HG03460 (cell line): ENCODE results near the gene CFAP45.

Experiments used
- ATAC-seq: cut with Tn5 transposase; IDR thresholded peaks from one replicate; pipeline ENCODE4 v1.9.1; 2021; ENCODE audit not compliant: unreplicated experiment

CFAP45 gene

DNA sequence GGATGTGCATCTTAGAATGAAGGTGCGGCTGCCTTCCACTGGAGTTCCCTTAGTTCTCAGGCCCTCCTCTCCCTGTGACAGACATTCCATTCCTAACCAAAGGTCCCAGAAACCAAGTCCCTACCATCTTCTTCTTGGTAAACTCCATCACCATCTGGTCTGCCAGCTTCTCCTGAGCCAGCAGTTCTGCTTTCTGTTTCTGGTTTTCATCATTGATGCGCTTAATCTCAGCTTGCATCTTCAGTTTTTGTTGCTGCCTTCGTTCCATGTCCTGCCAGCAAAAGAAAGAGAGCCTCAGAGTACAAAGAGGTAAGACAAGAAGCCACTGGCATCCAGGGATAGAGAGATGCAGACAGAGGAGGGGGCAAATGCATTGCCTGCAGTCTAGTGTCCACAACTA lies 19.5 kb downstream of the CFAP45 start:
- no peak for ATAC-seq

DNA sequence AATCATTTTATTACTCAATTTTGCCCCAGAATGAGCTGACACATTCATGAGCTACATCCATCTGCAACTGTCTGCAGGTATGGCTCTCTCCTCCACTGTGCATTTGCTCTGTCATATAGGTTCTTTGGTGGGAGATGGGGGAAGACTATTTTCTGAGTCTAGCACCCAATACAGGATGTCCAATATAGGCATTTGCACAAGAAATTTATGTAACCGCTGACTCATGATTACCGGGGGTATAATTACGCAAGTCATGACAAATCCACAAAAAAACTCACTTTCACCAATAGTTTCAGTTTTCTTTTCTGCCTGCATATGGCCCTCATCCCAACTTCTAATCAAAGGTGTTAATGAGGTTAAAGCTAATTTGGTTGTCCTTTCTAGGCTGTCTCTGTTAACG lies 20.0 kb downstream of the CFAP45 start:
- no peak for ATAC-seq

DNA sequence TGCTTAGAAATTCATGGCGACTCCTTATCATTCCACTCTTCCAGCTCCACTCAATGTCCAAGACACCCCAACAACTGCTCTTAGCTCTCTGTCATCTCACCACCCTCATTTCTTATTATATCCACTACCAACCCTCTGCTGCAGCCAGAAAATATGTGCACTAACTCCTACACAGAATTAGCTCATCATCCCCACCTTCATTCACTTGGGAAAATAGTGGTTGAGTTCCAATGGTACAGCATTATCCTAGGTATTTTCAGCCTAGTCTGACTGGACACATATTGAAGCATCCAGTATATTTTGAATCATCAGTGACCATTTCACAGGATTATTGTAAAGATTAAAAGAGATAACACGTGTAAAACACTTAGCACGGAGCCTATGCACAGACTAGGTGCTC lies 20.8 kb downstream of the CFAP45 start:
- ATAC-seq: no peak

DNA sequence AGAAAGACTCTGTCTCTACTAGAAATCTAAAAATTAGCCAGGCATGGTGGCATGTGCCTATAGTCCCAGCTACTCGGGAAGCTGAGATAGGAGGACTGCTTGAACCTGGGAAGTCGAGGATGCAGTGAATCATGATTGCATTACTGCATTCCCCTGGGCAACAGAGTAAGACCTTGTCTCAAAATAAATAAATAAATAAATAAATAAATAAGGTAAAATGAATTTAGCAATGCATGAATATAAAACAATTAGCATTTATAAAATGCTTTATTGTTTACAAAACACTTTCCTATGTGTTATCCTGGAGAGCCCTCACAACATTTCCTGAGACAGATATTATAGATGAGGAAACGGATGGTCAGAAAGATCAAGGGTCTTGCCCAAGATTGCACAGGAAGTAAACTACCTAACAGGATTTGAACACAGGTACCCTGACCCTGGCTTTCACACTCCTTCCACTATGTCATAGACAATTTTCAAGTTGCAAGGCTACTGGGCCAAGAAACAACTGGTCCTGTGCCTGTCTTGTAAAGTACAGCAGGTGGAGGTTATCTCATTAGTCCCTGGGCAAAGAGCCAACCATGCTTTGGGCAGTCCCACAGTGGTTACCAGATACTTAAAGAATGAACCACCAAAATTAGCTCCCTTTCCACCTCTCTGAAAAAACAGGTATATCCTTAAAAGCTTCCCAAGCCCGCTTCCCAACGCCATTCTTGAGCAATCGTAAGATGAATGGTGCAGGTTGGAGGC lies 22.1 kb downstream of the CFAP45 start:
- ATAC-seq: no peak

DNA sequence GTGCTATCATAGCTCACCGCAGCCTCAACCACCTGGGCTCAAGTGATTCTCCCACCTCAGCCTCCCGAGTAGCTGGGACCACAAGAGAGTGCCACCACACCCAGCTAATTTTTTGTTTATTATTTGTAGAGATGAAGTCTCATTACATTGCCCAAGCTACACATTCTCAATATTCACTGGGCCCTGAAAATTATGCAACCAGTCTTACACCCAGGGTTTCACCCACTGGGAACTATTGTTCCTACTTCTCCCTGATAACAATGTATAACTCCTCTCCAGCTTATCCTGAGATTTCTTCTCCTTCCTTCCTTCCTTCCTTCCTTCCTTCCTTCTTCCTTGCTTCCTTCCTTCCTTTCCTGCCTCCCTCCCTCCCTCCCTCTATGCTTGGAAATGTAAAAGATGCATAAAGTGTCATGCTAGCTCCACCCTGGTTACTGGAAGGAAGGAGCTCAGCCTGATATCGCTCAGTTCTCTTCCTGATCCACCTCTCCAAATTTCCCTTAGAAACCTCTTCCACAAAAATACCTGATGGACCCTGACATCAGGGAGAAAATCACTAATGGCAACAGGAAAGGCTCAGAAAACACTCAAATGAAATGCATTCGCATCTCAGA lies 26.3 kb downstream of the CFAP45 start:
- no peak for ATAC-seq

DNA sequence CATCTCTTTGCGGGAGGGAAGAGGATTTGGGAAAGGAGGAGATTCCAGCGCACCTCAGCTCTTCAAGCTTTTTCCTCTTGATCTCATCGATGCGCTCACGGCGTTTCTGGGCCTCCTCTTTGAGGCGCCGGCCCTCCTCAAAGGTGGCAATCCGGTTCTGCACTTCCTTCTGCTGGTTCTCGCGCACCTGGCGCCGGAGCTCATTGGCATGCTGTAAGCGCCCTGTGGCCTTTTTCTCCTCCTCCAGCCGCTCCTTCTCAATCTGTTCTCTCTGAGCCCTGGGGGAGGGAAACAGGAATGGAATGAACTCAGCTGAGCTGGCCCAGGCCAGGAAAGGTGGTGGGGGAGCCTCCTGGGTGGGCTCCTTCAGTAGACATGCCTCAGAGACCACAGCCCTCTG lies 27.1 kb downstream of the CFAP45 start:
- ATAC-seq: no peak

DNA sequence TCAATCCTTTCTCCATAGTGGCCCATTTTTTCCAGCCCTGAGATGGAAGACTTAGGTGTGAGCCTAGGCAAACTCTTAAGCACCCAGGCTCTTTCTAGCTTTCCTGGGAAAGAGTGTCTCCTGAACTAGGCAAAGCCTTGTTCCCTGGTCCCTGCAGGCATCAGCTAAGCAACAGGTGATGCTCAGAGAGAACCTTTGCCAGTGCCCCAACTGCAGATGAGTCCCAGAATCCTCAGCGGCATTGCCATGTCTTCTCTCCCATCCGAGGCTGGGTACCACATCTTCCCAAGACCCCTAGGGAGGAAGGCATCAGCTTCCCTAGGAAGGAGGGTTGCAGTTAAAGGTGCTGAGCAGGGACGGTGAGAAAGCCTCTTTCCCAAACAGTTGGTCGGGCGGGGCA lies 29.3 kb downstream of the CFAP45 start:
- no peak for ATAC-seq

DNA sequence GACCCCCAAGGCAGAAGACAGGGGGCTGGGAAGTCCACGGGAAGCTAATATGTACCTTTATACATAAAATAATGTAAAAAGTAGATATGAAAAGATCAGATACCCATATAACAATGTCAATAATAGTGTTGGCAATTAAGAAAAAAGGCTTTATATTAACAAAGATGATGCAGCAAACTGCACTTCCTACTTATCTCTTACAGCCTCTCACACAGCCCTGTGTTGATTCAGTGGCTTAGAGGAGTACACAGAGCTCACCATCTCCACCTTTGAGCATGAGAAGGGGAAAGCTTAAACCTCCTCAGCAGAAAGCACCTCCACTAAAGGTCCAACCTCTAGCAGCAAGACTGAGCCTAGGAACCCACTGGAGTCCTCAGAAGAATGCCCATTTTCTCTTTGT lies 30.4 kb downstream of the CFAP45 start:
- no peak for ATAC-seq

DNA sequence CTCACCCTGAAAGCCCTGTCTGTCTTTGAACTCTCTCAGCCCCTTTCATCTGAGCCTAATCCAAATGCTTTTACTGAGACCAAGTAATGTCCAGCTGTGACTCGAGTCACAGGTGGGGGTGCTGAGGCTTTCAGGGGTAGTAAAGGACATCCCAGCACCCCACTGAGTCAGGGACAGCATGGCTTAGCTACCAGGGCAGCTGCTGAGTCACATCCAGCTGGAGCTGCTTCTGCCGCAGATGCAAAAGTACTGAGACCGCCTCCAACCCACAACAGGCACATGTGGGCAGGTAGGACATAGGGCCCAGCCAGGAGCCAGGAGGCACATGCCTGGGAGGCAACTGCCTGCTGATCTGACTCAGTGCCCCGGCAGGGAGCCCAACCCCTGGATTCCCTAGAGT lies 30.8 kb downstream of the CFAP45 start:
- ATAC-seq: no peak

DNA sequence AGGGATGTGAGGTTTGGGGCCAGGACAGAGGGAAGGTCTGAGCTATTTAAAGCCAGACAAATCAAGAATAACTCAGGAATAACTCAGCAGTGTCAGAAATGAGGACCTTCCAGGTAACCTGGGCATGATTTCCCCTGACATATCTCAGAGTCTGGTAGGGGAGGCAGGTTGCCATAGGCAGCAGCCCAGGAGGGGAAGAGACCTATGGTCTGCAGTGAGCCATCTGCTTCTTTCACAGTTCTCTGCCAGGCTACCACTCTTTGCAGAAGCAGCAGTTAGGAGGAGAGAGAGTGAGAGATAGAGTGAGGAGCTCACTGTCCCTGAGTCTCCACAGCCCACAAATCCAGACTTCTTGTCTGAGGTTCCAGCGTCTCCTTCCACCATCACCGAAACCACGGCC lies 31.2 kb downstream of the CFAP45 start:
- ATAC-seq: no peak

DNA sequence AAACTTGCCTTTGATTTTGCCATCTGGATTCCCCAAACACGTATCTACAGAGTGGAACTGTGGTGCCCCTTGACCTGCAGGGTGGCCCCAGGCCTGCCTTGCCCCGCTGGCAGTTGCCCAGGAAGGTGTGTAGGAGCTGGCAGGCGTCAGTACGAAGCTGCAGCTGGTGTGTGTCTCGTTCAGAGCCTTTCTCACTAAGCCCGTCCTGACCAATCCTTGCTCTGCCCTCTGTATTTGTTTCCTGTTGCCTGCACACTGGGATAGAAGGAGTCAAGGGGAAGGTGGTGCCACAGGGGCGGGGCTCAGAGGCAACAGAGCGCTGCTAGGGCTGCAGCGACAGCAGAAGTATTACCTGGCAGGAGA lies 32.3 kb downstream of the CFAP45 start:
- ATAC-seq: no peak

DNA sequence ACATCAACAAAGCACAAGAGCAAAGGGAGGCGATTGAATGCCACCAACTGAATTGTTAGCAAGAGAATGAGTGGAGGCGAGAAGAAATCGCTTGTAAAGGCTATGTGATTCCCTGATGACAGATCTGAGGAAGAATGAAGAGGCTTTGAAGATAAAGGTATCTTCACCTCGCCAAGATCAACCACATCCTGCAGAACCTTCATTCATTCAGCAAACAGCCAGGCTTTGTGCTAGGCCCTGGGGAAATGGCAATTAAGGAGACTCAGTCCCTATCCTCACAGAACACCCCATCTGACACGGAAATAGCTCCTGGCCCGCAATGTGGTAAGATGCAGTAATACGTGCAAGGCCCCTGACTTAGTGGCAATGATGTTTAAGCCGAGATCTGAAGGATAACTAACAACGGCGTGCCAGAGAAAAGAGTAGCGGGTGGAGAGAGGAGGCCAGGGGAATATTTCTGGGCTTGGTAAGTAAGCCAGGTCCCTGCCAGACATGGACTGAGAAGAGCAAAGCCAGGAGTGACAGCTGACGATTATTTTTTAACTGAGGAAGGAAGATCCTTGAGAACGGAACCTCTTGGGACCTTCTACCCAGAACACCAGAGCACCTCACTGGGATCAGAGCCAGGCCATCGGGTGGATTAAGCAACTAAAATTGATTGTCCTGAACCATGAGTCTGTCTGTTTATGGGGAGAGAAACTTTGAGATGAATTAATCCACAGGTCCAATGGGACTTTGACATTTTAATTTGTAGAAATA lies 32.9 kb downstream of the CFAP45 start:
- ATAC-seq: no peak

DNA sequence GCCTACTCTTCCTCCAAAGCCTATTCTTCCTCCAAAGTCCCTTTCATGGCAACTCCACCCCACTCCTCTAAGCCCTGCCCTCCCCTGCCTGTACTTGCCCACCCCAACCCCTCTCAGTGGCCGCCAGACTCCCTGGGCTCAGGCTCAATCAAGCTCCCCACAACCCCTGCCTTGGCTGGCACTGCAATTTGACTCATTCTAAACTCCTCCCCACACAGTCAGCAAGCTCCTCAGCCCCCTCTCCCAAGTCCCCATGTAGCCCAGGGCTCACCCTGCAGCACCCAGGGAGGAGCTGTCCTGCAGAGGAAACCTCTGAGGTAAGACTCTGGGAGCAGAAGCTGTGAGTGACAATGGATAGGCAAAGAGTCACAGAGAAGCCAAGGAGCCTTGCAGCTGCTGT lies 33.9 kb downstream of the CFAP45 start:
- no peak for ATAC-seq

DNA sequence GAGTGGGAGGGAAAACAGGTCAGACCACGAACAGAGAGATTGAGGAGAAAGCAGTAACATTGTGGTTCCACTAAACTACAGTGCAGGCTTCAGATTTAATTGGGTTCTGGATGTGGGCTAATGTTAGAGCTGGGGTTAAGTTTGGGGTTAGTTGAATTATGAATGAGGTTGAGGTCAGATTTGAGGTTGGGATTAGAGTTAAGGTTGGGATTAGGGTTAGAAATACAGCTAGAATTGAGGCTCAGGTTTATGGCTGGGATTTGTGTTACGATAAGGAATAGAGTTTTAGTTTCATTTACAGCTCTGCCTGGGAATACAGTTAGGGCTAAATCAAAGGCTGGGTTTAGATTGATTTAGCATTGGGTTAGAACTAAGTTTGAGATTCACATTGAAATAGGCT lies 35.7 kb downstream of the CFAP45 start:
- ATAC-seq: no peak

DNA sequence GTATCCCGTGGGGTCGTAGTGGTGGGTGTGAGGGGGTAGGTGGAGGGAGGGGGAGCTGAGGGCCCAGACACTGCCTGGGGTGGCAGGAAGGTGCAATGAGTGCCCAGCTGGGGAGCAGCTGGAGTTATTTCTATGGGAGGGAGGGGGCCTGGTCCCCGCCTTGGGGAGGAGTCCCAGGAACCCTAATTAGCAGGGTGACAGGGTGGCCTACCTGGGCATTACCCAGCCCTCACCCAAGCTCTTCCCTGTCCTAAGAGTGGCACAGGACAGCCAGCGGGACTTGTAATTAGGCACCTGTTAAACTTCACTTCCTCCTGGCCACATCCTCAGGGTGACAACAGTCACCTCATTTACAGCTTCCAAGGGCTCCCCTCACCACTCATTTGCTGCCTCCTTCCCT lies 37.4 kb downstream of the CFAP45 start, which contains the start of gene VSIG8:
TSS of gene VSIG8 (minus strand) at position 101 of the 400 bp plus-strand sequence. CDS start 136 bp downstream, outside the sequence.
- ATAC-seq: no peak

DNA sequence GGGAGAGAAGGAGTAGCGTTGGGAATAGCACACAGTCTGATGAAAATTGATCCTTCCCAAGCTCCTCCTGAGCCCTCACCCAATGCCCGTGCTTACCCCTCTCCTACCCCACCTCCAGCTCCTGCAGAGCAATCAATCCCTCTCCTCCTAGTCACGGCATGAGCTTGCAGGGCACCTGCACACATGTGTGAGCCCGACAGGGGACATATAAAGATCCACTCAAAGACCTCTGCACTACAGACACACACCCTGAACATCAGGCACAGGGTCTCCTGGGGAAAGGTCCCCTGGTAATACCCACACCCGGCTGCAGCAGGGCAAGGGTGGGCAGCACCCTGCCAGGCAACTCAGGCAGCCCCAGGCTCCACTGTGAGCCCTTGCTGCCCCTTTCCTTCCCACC lies 37.9 kb downstream of the CFAP45 start:
- no peak for ATAC-seq

DNA sequence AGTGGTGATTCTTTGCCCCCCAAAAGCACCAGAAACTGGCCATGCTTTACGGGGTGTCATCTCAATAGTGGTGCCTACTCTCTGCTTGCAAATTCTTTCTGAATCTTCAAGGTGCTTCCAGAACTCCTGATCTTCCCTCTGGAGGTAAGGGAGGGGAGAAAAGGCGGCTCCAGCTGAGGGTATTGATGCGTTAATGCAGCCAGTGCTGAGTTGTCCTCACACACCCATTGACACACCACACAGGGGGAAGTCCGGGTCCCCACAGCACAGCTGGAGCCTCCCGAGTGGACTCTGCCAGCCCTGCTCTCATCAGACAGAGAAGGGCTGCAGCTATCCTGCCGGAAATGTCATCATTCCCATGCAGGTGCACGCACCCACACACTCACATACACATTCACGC lies 38.7 kb downstream of the CFAP45 start:
- no peak for ATAC-seq

DNA sequence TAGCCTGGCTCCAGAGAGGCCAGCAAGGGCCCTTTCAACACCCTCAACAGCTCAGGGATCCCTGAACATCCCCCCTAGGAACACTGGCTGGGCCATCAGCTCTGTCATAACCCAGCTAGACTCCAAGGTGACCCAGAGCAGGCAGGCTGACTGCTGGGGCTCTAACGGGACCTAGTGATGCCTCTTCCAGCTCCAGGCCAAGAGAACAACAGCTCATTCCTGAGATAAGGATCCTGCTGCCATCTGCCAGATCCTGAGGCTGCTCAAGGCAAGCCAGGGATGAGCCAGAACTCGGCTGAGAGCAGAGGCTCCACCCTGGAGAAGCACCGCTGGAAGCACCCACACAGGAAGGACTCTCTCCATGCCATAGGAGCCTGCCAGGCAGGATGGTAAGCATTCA lies 39.5 kb downstream of the CFAP45 start:
- ATAC-seq: no peak

DNA sequence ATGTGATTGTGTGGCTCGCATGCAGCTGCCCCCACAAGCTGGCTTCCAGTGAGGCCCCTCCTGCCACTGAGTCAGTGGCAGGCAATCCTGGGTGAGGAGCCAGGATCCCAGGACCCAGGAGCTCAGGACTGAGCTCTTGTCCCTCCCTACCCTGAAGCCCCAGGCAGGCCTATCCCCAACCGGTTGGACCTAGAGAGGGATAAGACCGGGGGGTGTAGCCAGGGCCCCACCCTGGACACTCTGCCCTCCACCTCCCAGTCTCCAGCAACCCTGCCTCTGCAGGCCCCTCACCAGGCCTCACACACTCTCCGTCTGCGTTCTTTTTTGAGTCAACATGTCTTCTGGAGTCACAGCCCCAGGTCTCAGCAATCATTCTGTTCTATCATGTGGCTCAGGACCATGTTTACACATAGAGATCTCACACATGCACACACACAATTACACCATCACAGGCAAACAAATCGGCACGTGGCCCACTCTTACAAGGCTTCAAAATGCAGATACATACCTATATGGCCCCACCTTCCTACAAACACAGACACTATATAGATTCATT lies 40.1 kb downstream of the CFAP45 start:
- no peak for ATAC-seq

DNA sequence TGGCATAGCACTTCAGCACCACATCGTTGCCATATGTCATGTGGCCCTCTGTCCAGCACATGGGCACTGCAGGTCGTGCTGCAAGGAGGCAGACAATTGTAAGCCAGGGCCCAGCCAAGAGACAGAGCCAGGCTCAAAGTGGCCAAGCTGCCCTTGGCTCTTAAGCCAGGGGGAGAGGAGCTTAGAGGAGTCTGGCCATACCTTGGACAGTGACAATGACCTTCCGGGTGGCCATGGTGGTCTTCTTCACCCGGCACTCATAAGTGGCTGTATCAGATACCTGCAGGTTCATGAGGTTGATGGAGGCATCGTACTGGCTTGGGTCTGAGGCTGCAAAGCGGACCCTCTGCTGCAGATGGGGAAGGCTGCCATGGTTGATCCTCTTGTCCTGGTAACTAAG lies 42.1 kb downstream of the CFAP45 start:
- ATAC-seq: no peak

DNA sequence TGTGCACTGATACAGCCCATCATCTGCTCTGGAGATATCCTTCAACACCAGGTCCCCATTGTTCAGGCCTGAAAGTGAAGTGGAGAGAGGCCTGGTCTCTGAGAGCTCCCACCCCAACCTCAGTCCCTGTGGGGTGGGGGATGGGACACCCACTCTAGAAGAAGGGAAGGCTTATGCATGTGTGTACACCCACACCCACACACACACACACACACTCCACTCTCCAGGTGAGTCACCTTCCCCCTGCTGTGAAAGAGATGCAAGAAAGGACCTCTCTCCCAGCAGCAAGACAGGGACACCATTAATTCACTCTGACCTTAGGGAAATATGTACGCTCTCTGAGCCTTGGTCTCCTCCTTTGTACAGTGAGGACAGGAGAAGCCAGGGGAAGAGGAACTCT lies 43.4 kb downstream of the CFAP45 start:
- ATAC-seq: no peak

DNA sequence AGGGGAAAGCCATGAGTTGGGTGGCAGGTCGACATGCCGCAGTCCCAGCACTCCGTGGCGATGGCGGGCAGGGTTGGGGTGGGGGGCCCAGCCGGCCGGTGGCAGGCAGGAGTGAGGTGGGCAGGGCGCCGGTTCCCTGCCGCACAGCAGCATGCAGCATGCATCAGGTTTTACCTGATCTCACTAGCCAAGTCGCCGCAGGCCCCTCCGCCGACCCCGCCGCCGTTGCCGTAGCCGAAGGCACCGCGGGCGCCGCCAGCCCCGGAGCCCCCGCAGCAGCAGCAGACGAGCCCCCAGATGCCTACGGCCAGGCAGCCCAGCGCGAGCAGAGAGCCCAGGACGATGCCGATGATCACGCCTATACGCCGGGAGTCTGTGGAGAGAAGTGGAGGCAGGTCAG lies 44.3 kb downstream of the CFAP45 start:
- ATAC-seq: no peak
